Astrocyte (in vitro differentiated cells and primary cell): ENCODE data around the gene ARF3. TPM values are rescaled to one million over a fixed set of nuclear protein-coding genes. Genes with fewer than 3 reads are reported as not detected.
A peak's percentile ranks its signal among the peaks of the same experiment; 100 is the strongest.

ENCODE experiments used
- DNase-seq: peaks from one replicate; pipeline ENCODE4 v3.0.0-alpha.2; 2010; ENCODE audit warnings: low read depth
- FAIRE-seq: peaks from 2 replicates; lab custom pipeline; 2011; peaks lifted over from hg19 to GRCh38; lab: Jason Lieb, UNC
- H2AFZ ChIP-seq: 2 replicates; pipeline ENCODE4 v1.6.0; 2012; ENCODE audit warnings: low read depth, low read length, inconsistent platforms
- H3K27ac ChIP-seq: 2 replicates; pipeline ENCODE4 v1.5.1; 2011; ENCODE audit warnings: low read depth, low read length, inconsistent platforms
- H3K27me3 ChIP-seq: 2 replicates; pipeline ENCODE4 v1.6.0; 2011; ENCODE audit warnings: low read length, inconsistent platforms; ENCODE audit not compliant: insufficient read depth
- H3K36me3 ChIP-seq: 2 replicates; pipeline ENCODE4 v1.5.1; 2011; ENCODE audit warnings: low read length, inconsistent platforms; ENCODE audit not compliant: insufficient read depth
- H3K4me1 ChIP-seq: 2 replicates; pipeline ENCODE4 v1.5.1; 2011; ENCODE audit warnings: low read length, inconsistent platforms; ENCODE audit not compliant: insufficient read depth
- H3K4me2 ChIP-seq: 2 replicates; pipeline ENCODE4 v1.6.0; 2012; ENCODE audit warnings: low read length, inconsistent platforms
- H3K4me3 ChIP-seq: 2 replicates; pipeline ENCODE4 v1.5.1; 2011; ENCODE audit warnings: low read depth, mild to moderate bottlenecking, low read length, inconsistent platforms; ENCODE audit not compliant: insufficient read depth
- H3K79me2 ChIP-seq: 2 replicates; pipeline ENCODE4 v1.6.0; 2012; ENCODE audit warnings: mild to moderate bottlenecking, low read length, inconsistent platforms; ENCODE audit not compliant: insufficient read depth
- H3K9ac ChIP-seq: 2 replicates; pipeline ENCODE4 v1.6.0; 2012; ENCODE audit warnings: mild to moderate bottlenecking, low read length, inconsistent platforms
- H3K9me3 ChIP-seq: 2 replicates; pipeline ENCODE4 v1.5.1; 2012; ENCODE audit warnings: low read depth, mild to moderate bottlenecking, low read length, inconsistent platforms; ENCODE audit not compliant: insufficient read depth
- H4K20me1 ChIP-seq: 2 replicates; pipeline ENCODE4 v1.6.0; 2012; ENCODE audit warnings: low read length, inconsistent platforms; ENCODE audit not compliant: insufficient read depth
- H3K27ac Mint-ChIP-seq: one replicate; pipeline ENCODE4 v1.8.0; 2021; ENCODE audit warnings: mild to moderate bottlenecking, mixed read lengths; ENCODE audit not compliant: unreplicated experiment
- H3K27me3 Mint-ChIP-seq: one replicate; pipeline ENCODE4 v1.8.0; 2021; ENCODE audit warnings: low read depth, mixed read lengths; ENCODE audit not compliant: unreplicated experiment
- H3K36me3 Mint-ChIP-seq: one replicate; pipeline ENCODE4 v1.8.0; 2021; ENCODE audit warnings: low read depth, mixed read lengths; ENCODE audit not compliant: unreplicated experiment
- H3K4me1 Mint-ChIP-seq: one replicate; pipeline ENCODE4 v1.8.0; 2021; ENCODE audit warnings: low read depth, mixed read lengths; ENCODE audit not compliant: unreplicated experiment
- H3K4me3 Mint-ChIP-seq: one replicate; pipeline ENCODE4 v1.8.0; 2021; ENCODE audit warnings: mild to moderate bottlenecking, moderate library complexity, mixed read lengths; ENCODE audit not compliant: unreplicated experiment
- H3K9me3 Mint-ChIP-seq: one replicate; pipeline ENCODE4 v1.8.0; 2021; ENCODE audit warnings: mild to moderate bottlenecking, mixed read lengths; ENCODE audit not compliant: unreplicated experiment
- CTCF ChIP-seq: IDR thresholded peaks from 2 replicates; pipeline ENCODE4 v1.5.1; 2011; ENCODE audit warnings: low read depth, mild to moderate bottlenecking, inconsistent platforms, low read length, moderate library complexity; ENCODE audit not compliant: insufficient read depth
- EZH2 ChIP-seq: IDR thresholded peaks from 2 replicates; pipeline ENCODE4 v1.6.1; 2012; ENCODE audit warnings: mild to moderate bottlenecking, low read length, inconsistent platforms; ENCODE audit not compliant: insufficient read depth
- total RNA-seq: library from RNA; stranded (reverse); gene quantifications from 2 replicates; pipeline ENCODE4 v1.2.1, GENCODE V29; 2021

The ARF3 gene
- total RNA-seq, 1 donor from 2014 or later: 229 TPM

- peak within 1 kb of the TSS; percentile 91 for H3K4me2 ChIP-seq
- peaks cover 1% of the 10 kb centered on the region for H3K9me3 Mint-ChIP-seq
- peaks cover 44% of the 10 kb centered on the region for H3K4me1 ChIP-seq
- H3K4me3 Mint-ChIP-seq: peak within 1 kb of the TSS; percentile 79
- peaks cover 17% of the 10 kb centered on the region for H3K36me3 Mint-ChIP-seq
- peak within 1 kb of the TSS; percentile 67 for H3K27ac Mint-ChIP-seq
- peaks cover 27% of the 10 kb centered on the region for H4K20me1 ChIP-seq
- FAIRE-seq (no peak), DNase-seq (no peak)
- no peaks in the 10 kb centered on the region for H3K79me2 ChIP-seq
- H3K27me3 ChIP-seq: peaks cover 18% of the 10 kb centered on the region
- peak within 1 kb of the TSS; percentile 40 for H3K9ac ChIP-seq
- no peak for TF ChIP-seq CTCF
- TF ChIP-seq EZH2: no peak
- peak within 1 kb of the TSS; percentile 23 for H2AFZ ChIP-seq
- H3K27me3 Mint-ChIP-seq: peaks cover 31% of the 10 kb centered on the region
- peaks cover 8% of the 10 kb centered on the region for H3K4me1 Mint-ChIP-seq
- H3K36me3 ChIP-seq: peaks cover 23% of the 10 kb centered on the region
- peak within 1 kb of the TSS; percentile 48 for H3K4me3 ChIP-seq
- H3K27ac ChIP-seq: no peak within 1 kb of the TSS
- no peaks in the 10 kb centered on the region for H3K9me3 ChIP-seq
These were observed 42.3 kb upstream of the ARF3 start, which contains the start of gene DDN for GRCh38 chr12:48999371-49000131. Gene DDN (minus strand): TSS chr12:48999375. CDS start chr12:48999287, 88 bp downstream.

GRCh38 chr12:48998497-48999353 lies 41.4 kb upstream of the ARF3 start:
- H3K36me3 Mint-ChIP-seq: peaks cover 14% of the 10 kb centered on the region
- DNase-seq (no peak), FAIRE-seq (no peak)
- TF ChIP-seq EZH2 (no peak), CTCF (no peak)
- H3K9me3 Mint-ChIP-seq: peaks cover 1% of the 10 kb centered on the region
- Histone ChIP-seq H3K36me3 (peaks cover 18% of the 10 kb centered on the region), H3K79me2 (no peaks in the 10 kb centered on the region), H2AFZ (peak overlapping the region; percentile 23), H3K4me2 (peak overlapping the region; percentile 82), H3K27ac (no peak overlapping the region), H3K27me3 (peaks cover 24% of the 10 kb centered on the region), H3K4me3 (peak overlapping the region; percentile 33), H4K20me1 (peaks cover 24% of the 10 kb centered on the region), H3K4me1 (peaks cover 44% of the 10 kb centered on the region), H3K9ac (peak overlapping the region; percentile 9), H3K9me3 (no peaks in the 10 kb centered on the region)
- peak overlapping the region; percentile 20 for H3K4me3 Mint-ChIP-seq
- peak overlapping the region; percentile 53 for H3K27ac Mint-ChIP-seq
- peaks cover 8% of the 10 kb centered on the region for H3K4me1 Mint-ChIP-seq
- peaks cover 38% of the 10 kb centered on the region for H3K27me3 Mint-ChIP-seq
